Progenitor cell of endocrine pancreas (in vitro differentiated cells): Measurements from ENCODE around the gene FRRS1. TPM values are rescaled to one million over a fixed set of nuclear protein-coding genes. Genes with fewer than 3 reads are reported as not detected.
A peak's percentile ranks its signal among the peaks of the same experiment; 100 is the strongest.

ENCODE experiments used
- DNase-seq: peaks from one replicate; pipeline ENCODE4 v3.0.0; 2021; ENCODE audit warnings: low spot score; ENCODE audit not compliant: unreplicated experiment
- H3K27ac Mint-ChIP-seq: 2 replicates; pipeline ENCODE4 v1.8.0; 2021; ENCODE audit warnings: mild to moderate bottlenecking, moderate library complexity, mixed read lengths
- H3K27me3 Mint-ChIP-seq: 2 replicates; pipeline ENCODE4 v1.8.0; 2021; ENCODE audit warnings: mixed read lengths
- H3K36me3 Mint-ChIP-seq: 2 replicates; pipeline ENCODE4 v1.8.0; 2022; ENCODE audit warnings: mixed read lengths; ENCODE audit not compliant: insufficient read depth
- H3K4me1 Mint-ChIP-seq: 2 replicates; pipeline ENCODE4 v1.8.0; 2021; ENCODE audit warnings: low read depth, mixed read lengths
- H3K4me3 Mint-ChIP-seq: 2 replicates; pipeline ENCODE4 v1.8.0; 2021; ENCODE audit warnings: low read depth, mild to moderate bottlenecking, moderate library complexity, mixed read lengths
- H3K9me3 Mint-ChIP-seq: 2 replicates; pipeline ENCODE4 v1.8.0; 2021; ENCODE audit warnings: low read depth, mixed read lengths
- CTCF ChIP-seq: fragments of 200-600 bp; sonication (generic); IDR thresholded peaks from one replicate; pipeline ENCODE4 v1.5.0; 2021; ENCODE audit warnings: antibody characterized with exemption, mild to moderate bottlenecking; ENCODE audit not compliant: unreplicated experiment
- total RNA-seq: library from RNA; stranded (reverse); gene quantifications from 2 replicates; pipeline ENCODE4 v1.2.1, GENCODE V29; 2021

FRRS1 gene
- total RNA-seq, 1 donor from 2014 or later: 8.6 TPM

GRCh38 chr1:99663501-99663900 lies 102.9 kb downstream of the FRRS1 start:
- no peak for TF ChIP-seq CTCF
- H3K36me3 Mint-ChIP-seq: peaks cover 2% of the 10 kb centered on the region
- no peaks in the 10 kb centered on the region for H3K27me3 Mint-ChIP-seq
- no peak overlapping the region for H3K4me3 Mint-ChIP-seq
- no peak for DNase-seq
- peaks cover 9% of the 10 kb centered on the region for H3K4me1 Mint-ChIP-seq
- no peak overlapping the region for H3K27ac Mint-ChIP-seq
- H3K9me3 Mint-ChIP-seq: no peaks in the 10 kb centered on the region

DNA sequence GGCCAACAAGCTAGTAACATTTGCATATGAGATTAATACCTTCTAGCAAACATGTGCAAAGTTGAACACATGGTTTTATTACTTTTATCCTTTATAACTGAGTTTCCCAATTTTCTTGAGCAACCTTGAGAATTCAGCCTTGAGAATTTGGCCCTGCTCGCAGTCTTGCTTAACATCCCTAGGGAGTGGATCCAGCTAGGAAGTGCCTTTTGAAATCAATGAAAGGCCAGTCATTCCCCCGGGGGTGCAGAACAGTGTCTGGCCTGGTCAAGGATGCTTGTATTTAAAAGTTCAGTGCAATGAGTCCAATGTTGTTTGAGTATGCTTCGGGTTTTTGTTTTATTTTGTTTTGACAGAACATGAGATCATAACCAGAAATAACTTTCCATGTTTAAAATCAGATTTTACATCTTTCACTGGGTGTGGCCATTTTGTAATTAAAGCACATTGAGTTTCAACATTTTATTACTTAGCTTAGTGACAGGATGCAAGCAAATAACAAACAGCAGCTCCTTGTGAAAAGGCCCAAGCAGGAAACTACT lies 103.8 kb downstream of the FRRS1 start:
- peaks cover 9% of the 10 kb centered on the region for H3K4me1 Mint-ChIP-seq
- no peak overlapping the region for H3K4me3 Mint-ChIP-seq
- peak overlapping the region; percentile 15 for H3K27ac Mint-ChIP-seq
- no peaks in the 10 kb centered on the region for H3K36me3 Mint-ChIP-seq
- no peak for TF ChIP-seq CTCF
- H3K27me3 Mint-ChIP-seq: no peaks in the 10 kb centered on the region
- DNase-seq: no peak
- H3K9me3 Mint-ChIP-seq: no peaks in the 10 kb centered on the region

DNA sequence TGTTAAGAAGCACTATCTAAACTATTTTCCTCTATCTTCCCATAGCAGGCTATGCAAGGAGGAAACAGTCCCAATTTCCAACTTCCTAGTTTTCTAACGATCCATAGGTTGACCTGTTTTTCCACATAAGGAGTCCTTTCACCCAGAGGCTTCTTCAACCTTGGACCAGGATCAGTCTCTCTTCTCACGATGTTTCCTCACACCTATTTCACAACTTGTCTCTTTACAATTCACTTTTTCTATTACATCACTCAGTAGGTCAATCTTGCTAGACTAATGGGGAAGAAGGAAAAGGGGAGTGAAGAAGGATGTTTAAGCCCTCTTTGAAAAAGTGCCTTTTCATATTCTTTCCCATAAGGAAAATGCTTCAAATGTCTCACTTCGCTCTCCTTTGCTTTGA lies 104.7 kb downstream of the FRRS1 start:
- Mint-ChIP-seq H3K27me3 (no peaks in the 10 kb centered on the region), H3K36me3 (no peaks in the 10 kb centered on the region), H3K27ac (no peak overlapping the region), H3K4me3 (no peak overlapping the region), H3K9me3 (no peaks in the 10 kb centered on the region), H3K4me1 (peaks cover 9% of the 10 kb centered on the region)
- no peak for TF ChIP-seq CTCF
- DNase-seq: no peak

DNA sequence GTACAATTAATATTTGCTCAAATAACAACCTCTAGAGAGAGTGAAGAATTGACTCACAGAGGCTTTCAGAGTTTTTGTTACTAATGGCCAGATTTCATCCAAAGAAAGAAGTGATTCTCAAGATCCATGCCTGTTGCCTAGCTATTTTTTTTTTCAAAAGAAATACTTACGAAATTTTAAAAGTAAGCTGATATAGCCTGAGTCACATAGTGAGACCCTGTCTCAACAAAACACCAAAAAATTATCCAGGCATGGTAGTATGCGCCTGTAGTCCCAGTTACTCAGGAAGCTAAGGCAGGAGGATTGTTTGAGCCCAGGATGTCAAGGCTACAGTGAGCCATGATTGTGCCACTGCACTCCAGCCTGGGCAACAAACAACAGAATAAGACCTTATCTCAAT lies 105.9 kb downstream of the FRRS1 start:
- no peak for TF ChIP-seq CTCF
- Mint-ChIP-seq H3K4me1 (peaks cover 9% of the 10 kb centered on the region), H3K27me3 (no peaks in the 10 kb centered on the region), H3K27ac (no peak overlapping the region), H3K9me3 (no peaks in the 10 kb centered on the region), H3K36me3 (no peaks in the 10 kb centered on the region), H3K4me3 (no peak overlapping the region)
- no peak for DNase-seq

DNA sequence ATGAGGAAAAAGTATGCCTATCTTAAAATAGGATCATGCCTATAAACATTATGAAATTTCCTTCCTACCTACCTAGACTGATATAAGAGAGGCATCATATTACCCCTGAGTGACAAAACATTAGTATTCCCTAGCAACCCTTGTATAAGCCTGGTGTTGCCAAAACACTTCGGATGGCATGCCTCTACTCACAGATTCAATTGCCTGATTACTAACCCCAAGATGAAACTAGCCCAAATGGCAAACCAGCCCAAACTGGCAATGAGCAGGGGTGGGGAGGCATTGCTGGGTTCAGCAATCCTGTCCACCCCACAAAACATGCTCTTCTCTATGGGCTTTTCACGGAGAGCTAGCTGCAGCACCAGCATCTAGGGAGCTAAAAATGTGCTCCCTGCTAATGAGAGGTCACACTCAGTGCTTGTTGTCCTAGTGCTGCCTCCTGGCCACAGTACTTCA lies 106.7 kb downstream of the FRRS1 start:
- no peak overlapping the region for H3K27ac Mint-ChIP-seq
- H3K4me3 Mint-ChIP-seq: no peak overlapping the region
- no peaks in the 10 kb centered on the region for H3K9me3 Mint-ChIP-seq
- TF ChIP-seq CTCF: no peak
- no peaks in the 10 kb centered on the region for H3K36me3 Mint-ChIP-seq
- H3K27me3 Mint-ChIP-seq: no peaks in the 10 kb centered on the region
- peaks cover 9% of the 10 kb centered on the region for H3K4me1 Mint-ChIP-seq
- DNase-seq: no peak

Other genes starting within 250 kb of the FRRS1 start
- 4.5 and 7.3 TPM in 2 replicates for gene PALMD, start 120.5 kb downstream of the FRRS1 start, total RNA-seq
- 26.6 and 29.4 TPM in 2 replicates for gene AGL, start 83.7 kb upstream of the FRRS1 start, total RNA-seq
- gene SLC35A3, start 203.4 kb upstream of the FRRS1 start, total RNA-seq: 14.3 and 16.5 TPM in 2 replicates